Tibial artery (tissue), 4 donors: ENCODE measurements around the gene RGS2.

Source experiments
- DNase-seq, 2 donors: peaks; one replicate each; pipeline ENCODE4 v3.0.0-alpha.2; 2019
- H3K27ac ChIP-seq, 2 donors: fragments of 200-600 bp; sonication (generic) in 1 of 2; 1 replicate in 1 of 2; 2 replicates in 1 of 2; pipeline ENCODE4 v1.5.1; 2018 to 2019; ENCODE audit warnings: mild to moderate bottlenecking in 1 of 2
- H3K27me3 ChIP-seq, 2 donors: fragments of 200-600 bp; sonication (generic) in 1 of 2; one replicate each; pipeline versions ENCODE4 v1.5.1 to v1.6.0; 2016 to 2019
- H3K36me3 ChIP-seq, 3 donors: fragments of 200-600 bp; sonication (generic) in 2 of 3; one replicate each; pipeline ENCODE4 v1.5.1; 2016 to 2019; ENCODE audit warnings: mild to moderate bottlenecking in 2 of 3
- H3K4me1 ChIP-seq, 4 donors: fragments of 200-600 bp; sonication (generic) in 2 of 4; 1 replicate in 3 of 4; 2 replicates in 1 of 4; pipeline ENCODE4 v1.5.1; 2016 to 2019
- H3K4me3 ChIP-seq, 2 donors: fragments of 200-600 bp; sonication (generic) in 1 of 2; 1 replicate in 1 of 2; 2 replicates in 1 of 2; pipeline ENCODE4 v1.5.1; 2018 to 2019; ENCODE audit warnings: mild to moderate bottlenecking in 2 of 2
- H3K9me3 ChIP-seq, 3 donors: fragments of 200-600 bp; sonication (generic) in 1 of 3; one replicate each; pipeline ENCODE4 v1.5.1; 2016 to 2019
- CTCF ChIP-seq, 2 experiments: fragments of 200-600 bp in 1 of 2; fragments of 450-650 bp in 1 of 2; IDR thresholded peaks; one replicate each; pipeline ENCODE4 v1.5.1; 2017 to 2019; ENCODE audit warnings: antibody characterized with exemption in 2 of 2, mild to moderate bottlenecking in 1 of 2, moderate library complexity in 1 of 2
- intact Hi-C: fragments of 100-400 bp; cut with DNase I; formaldehyde crosslinking; loops from one replicate; pipeline ENCODE4 v1.15.0; 2023; ENCODE audit warnings: low total_unique reads

RGS2 gene

GRCh38 chr1:192787914-192788585 is 20.8 kb upstream of the RGS2 start:
- H3K27ac ChIP-seq, result no peak overlapping the region
- TF ChIP-seq CTCF (IDR thresholded peaks at IDR 0.05), result no peak
- H3K4me3 ChIP-seq, result no peak overlapping the region
- DNase-seq, result peak in 1 of 2 donors; percentile 26
- H3K9me3 ChIP-seq, result no peaks in the 10 kb centered on the region
- H3K4me1 ChIP-seq, result peaks cover 0 to 12% (median 5%) of the 10 kb centered on the region in 4 donors
- intact Hi-C loops, result no loop called here
- no peaks in the 10 kb centered on the region for H3K36me3 ChIP-seq
- H3K27me3 ChIP-seq, result no peaks in the 10 kb centered on the region

- H3K4me3 ChIP-seq, result no peak overlapping the region
- no peak overlapping the region for H3K27ac ChIP-seq
- no peaks in the 10 kb centered on the region for H3K9me3 ChIP-seq
- peaks cover 0 to 10% (median 5%) of the 10 kb centered on the region in 4 donors for H3K4me1 ChIP-seq
- TF ChIP-seq CTCF (IDR thresholded peaks at IDR 0.05), result no peak
- no peaks in the 10 kb centered on the region for H3K36me3 ChIP-seq
- intact Hi-C loops, result no loop called here
- DNase-seq, result no peak
- no peaks in the 10 kb centered on the region for H3K27me3 ChIP-seq
These were observed 19.0 kb upstream of the RGS2 start for GRCh38 chr1:192789871-192790270.

DNA sequence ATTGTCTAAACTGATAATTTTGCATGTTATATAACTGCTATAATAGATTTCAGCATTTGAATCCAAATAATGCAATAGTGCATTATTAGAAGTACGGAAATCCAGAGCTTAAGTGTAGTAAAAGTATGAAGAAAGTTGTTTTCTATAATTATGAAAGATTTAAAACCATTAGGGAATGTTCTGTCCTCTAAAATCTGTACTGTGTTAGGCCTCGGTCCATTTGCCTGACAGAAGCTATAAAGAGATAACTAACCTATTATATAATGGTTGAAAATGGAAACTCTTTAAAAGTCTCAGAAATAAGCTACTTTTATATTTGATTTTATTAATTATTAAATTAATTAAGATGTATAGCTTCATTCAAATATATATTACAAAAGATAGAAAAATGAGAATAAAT is 16.2 kb upstream of the RGS2 start:
- Histone ChIP-seq H3K27me3 (no peaks in the 10 kb centered on the region), H3K9me3 (no peaks in the 10 kb centered on the region), H3K36me3 (no peaks in the 10 kb centered on the region), H3K4me3 (no peak overlapping the region), H3K4me1 (no peaks in the 10 kb centered on the region), H3K27ac (no peak overlapping the region)
- no peak for DNase-seq
- TF ChIP-seq CTCF (IDR thresholded peaks at IDR 0.05), result no peak
- intact Hi-C loops, result no loop called here

DNA sequence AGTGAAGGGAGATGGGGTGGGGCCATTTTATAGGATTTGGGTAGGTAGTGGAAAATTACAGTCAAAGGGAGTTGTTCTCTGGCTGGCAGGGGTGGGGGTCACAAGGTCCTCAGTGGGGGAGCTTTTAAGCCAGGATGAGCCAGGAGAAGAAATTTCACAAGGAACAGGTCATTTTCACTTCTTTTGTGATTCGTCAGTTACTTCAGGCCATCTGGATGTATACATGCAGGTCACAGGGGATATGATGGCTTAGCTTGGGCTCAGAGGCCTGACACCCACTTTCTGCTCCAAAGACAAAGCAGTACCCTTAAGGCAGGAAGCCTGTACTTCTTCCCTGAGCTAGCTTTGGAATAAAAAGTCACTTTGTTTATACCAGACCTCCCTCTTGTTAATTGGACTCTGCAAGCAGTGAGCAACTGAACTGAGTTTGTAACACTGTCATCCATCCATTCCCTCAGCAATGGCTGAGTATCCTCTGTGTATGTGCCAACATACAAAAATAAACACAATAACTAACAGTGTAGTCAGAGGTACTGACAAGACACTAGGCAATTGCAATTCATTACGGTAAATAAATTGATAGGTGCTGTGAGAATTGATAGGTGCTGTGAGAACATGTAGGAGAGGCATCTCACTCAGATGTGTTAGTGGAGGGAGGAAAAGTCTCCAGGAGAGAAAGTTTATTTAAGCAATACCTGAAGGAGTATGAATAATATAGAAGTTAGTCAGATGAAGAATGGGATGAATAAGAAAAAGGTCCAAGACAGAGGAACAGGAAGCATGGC is 14.7 kb upstream of the RGS2 start:
- intact Hi-C loops, result no loop called here
- H3K4me3 ChIP-seq, result no peak overlapping the region
- H3K27ac ChIP-seq, result no peak overlapping the region
- DNase-seq, result no peak
- no peak for TF ChIP-seq CTCF (IDR thresholded peaks at IDR 0.05)
- no peaks in the 10 kb centered on the region for H3K9me3 ChIP-seq
- no peaks in the 10 kb centered on the region for H3K27me3 ChIP-seq
- H3K36me3 ChIP-seq, result no peaks in the 10 kb centered on the region
- H3K4me1 ChIP-seq, result no peaks in the 10 kb centered on the region

DNA sequence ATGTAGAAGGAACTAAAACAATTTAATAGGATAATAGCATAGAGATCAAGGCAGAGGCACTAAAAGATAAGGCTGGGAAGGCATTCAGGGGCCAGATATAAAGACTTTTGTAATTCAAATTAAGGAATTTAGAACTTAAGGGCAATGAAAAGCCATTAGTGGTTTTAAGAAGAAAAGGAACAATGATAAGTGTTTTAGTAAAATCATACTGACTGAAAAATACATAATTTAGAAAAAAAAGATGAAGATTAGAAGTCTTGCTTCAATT is 14.1 kb upstream of the RGS2 start:
- TF ChIP-seq CTCF (IDR thresholded peaks at IDR 0.05), result no peak
- intact Hi-C loops, result no loop called here
- DNase-seq, result no peak
- H3K4me3 ChIP-seq, result no peak overlapping the region
- H3K27ac ChIP-seq, result no peak overlapping the region
- no peaks in the 10 kb centered on the region for H3K4me1 ChIP-seq
- H3K36me3 ChIP-seq, result no peaks in the 10 kb centered on the region
- no peaks in the 10 kb centered on the region for H3K9me3 ChIP-seq
- H3K27me3 ChIP-seq, result no peaks in the 10 kb centered on the region
